Measurements from ENCODE around the gene FAM187B. TPM values are rescaled to one million over a fixed set of nuclear protein-coding genes. Genes with fewer than 3 reads are reported as not detected.

FAM187B gene
- total and polyA plus RNA-seq, 2 of the 4 experiments (the other 2 are of a cell fraction), result not detected

DNA sequence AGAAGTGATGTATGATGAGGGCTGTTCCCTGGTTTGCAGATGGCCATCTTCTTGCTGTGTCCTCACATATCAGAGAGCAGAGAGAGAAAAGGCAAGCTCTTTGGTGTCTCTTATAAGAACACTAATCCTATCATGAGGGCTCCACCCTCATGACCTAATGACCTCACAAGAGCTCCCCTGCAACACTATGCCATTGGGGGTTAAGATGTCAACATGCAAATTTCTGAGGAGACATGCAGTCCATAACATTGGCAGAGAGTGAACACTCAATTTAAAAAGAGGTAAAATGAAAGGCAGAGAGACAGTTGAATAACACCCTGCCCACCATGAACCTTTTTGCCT, 10.9 kb downstream of the FAM187B start:
- Histone ChIP-seq H3K4me2 (ENCODE audit: low read depth, low read length) (no peak overlapping the region), H2AK9ac (replicated peaks; ENCODE audit: low read depth, low read length, poor library complexity) (no peak overlapping the region), H3K14ac (replicated peaks; ENCODE audit: low read depth, low read length) (no peak overlapping the region), H3K27me3 (ENCODE audit: control insufficient read depth, insufficient read depth, low read length) (no peaks in the 10 kb centered on the region), H2BK5ac (ENCODE audit: low read depth, low read length, poor library complexity, severe bottlenecking) (no peak overlapping the region), H2AK5ac (ENCODE audit: low read depth, low read length) (no peak overlapping the region), H3K36me3 (ENCODE audit: control insufficient read depth, insufficient read depth, low read length) (no peaks in the 10 kb centered on the region), H4K5ac (ENCODE audit: low read depth, low read length) (no peak overlapping the region), H3K56ac (ENCODE audit: extremely low read depth, insufficient read depth, low read length) (no peak overlapping the region), H4K20me1 (ENCODE audit: insufficient read depth, low read length) (no peaks in the 10 kb centered on the region), H2BK20ac (ENCODE audit: low read depth, low read length) (no peak overlapping the region), H4K8ac (ENCODE audit: low read depth in 2 of 2, low read length in 2 of 2) (no peak overlapping the region), H4K91ac (ENCODE audit: insufficient read depth, low read depth, low read length) (no peak overlapping the region), H2BK120ac (ENCODE audit: low read depth, low read length) (no peak overlapping the region), H3K9ac (ENCODE audit: low read depth, low read length) (no peak overlapping the region), H3K18ac (ENCODE audit: low read depth, low read length) (no peak overlapping the region), H3K9me3 (ENCODE audit: control insufficient read depth, insufficient read depth, low read length) (peaks cover 3% of the 10 kb centered on the region; the same call in 1 of the 2 replicates), H2BK15ac (ENCODE audit: low read depth, low read length) (no peak overlapping the region), H3K4me3 (ENCODE audit: insufficient read depth, low read depth, low read length) (no peak overlapping the region), H3K23ac (ENCODE audit: low read depth, low read length) (no peak overlapping the region), H3K27ac (ENCODE audit: insufficient read depth, low read length) (no peak overlapping the region), H3K4me1 (ENCODE audit: control insufficient read depth, insufficient read depth, low read length) (no peaks in the 10 kb centered on the region), H3K9me1 (ENCODE audit: insufficient read depth, low read length) (no peaks in the 10 kb centered on the region), H3K79me1 (ENCODE audit: low read depth in 1 of 2, low read length in 2 of 2) (no peaks in the 10 kb centered on the region), H2AFZ (replicated peaks; ENCODE audit: low read length, poor library complexity) (no peak overlapping the region), H3K4ac (ENCODE audit: low read depth, low read length) (no peak overlapping the region)
- in situ Hi-C loops (cut with MboI; ENCODE audit: low sequenced_read_pairs), result no loop called here
- ATAC-seq (ENCODE audit: low read depth) (no peak), DNase-seq (no peak)
- TF ChIP-seq, protein P1, sequence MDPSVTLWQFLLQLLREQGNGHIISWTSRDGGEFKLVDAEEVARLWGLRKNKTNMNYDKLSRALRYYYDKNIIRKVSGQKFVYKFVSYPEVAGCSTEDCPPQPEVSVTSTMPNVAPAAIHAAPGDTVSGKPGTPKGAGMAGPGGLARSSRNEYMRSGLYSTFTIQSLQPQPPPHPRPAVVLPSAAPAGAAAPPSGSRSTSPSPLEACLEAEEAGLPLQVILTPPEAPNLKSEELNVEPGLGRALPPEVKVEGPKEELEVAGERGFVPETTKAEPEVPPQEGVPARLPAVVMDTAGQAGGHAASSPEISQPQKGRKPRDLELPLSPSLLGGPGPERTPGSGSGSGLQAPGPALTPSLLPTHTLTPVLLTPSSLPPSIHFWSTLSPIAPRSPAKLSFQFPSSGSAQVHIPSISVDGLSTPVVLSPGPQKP (IDR thresholded peaks at IDR 0.05; ENCODE audit: borderline replicate concordance, low read depth, low read length), result no peak
- TF ChIP-seq CHD1 (IDR thresholded peaks at IDR 0.05; ENCODE audit: low read depth, low read length), result no peak
- dilution Hi-C loops (cut with HindIII; ENCODE audit: low sequenced_read_pairs, unreplicated experiment), result no loop called here
- intact Hi-C loops (cut with micrococcal nuclease), result no loop called here
- ChIA-PET CTCF (interaction anchor here (0.6 kb wide), 1 partner anchor 18 kb away, joined by 8 read pairs; no protein-coding TSS in a partner anchor), POLR2A (ENCODE audit: unreplicated experiment) (no interaction called here)
- BruUV-seq (replicated peaks), result no TSS peak
